CD4-positive, alpha-beta T cell treated with Interleukin-6 at 100 ng/mL for 8 hours (primary cell): ENCODE measurements around the gene NRGN.
"Not testable (repeated sequence)": the region's sequence is repeated elsewhere in the genome, so short reads cannot be mapped to it uniquely, and the experiment has no call there.

ENCODE experiments used
- DNase-seq: peaks from one replicate; pipeline ENCODE4 v3.0.0-alpha.2; 2020; ENCODE audit warnings: mixed read lengths, low spot score

The NRGN gene

GRCh38 chr11:124758355-124759265 lies 18.9 kb downstream of the NRGN start:
- DNase-seq: peak; percentile 67

- no peak for DNase-seq
Observed at GRCh38 chr11:124759266-124760204, 19.8 kb downstream of the NRGN start.

- DNase-seq: no peak
Observed at GRCh38 chr11:124760205-124760652, 20.5 kb downstream of the NRGN start.

GRCh38 chr11:124760806-124761205 lies 21.1 kb downstream of the NRGN start:
- DNase-seq: no peak

- no peak for DNase-seq
Observed at GRCh38 chr11:124761301-124762104, 21.8 kb downstream of the NRGN start.

GRCh38 chr11:124762105-124762623 lies 22.4 kb downstream of the NRGN start, which contains the start of gene ESAM:
Gene ESAM, minus strand, starts transcription at chr11:124762290. Its CDS starts 136 bp downstream, at chr11:124762154.
- peak; percentile 64 for DNase-seq

- no peak for DNase-seq
Observed at GRCh38 chr11:124762624-124763155, 22.9 kb downstream of the NRGN start.

- peak; percentile 80 for DNase-seq
Observed at GRCh38 chr11:124763156-124763947, 23.6 kb downstream of the NRGN start.

GRCh38 chr11:124766156-124766555 lies 26.4 kb downstream of the NRGN start:
- no peak for DNase-seq

- no peak for DNase-seq
Observed at GRCh38 chr11:124768914-124769313, 29.2 kb downstream of the NRGN start.

GRCh38 chr11:124769806-124770774 lies 30.3 kb downstream of the NRGN start:
- no peak for DNase-seq

- DNase-seq: not testable (repeated sequence)
Observed at GRCh38 chr11:124770959-124771358, 31.2 kb downstream of the NRGN start.

GRCh38 chr11:124776865-124777645 lies 37.3 kb downstream of the NRGN start:
- no peak for DNase-seq

- no peak for DNase-seq
Observed at GRCh38 chr11:124778281-124778680, 38.5 kb downstream of the NRGN start.

GRCh38 chr11:124779568-124779967 lies 39.8 kb downstream of the NRGN start:
- DNase-seq: no peak

- no peak for DNase-seq
Observed at GRCh38 chr11:124783002-124783401, 43.3 kb downstream of the NRGN start.

GRCh38 chr11:124784051-124784450 lies 44.3 kb downstream of the NRGN start:
- no peak for DNase-seq

GRCh38 chr11:124788521-124788920 lies 48.8 kb downstream of the NRGN start:
- no peak for DNase-seq
